ENCODE measurements around the gene ABCC8. TPM values are rescaled to one million over a fixed set of nuclear protein-coding genes. Genes with fewer than 3 reads are reported as not detected.
A peak's percentile ranks its signal among the peaks of the same experiment; 100 is the strongest.

ABCC8 gene
- total RNA-seq, 1 donor from 2014 or later = 3.7 TPM

DNA sequence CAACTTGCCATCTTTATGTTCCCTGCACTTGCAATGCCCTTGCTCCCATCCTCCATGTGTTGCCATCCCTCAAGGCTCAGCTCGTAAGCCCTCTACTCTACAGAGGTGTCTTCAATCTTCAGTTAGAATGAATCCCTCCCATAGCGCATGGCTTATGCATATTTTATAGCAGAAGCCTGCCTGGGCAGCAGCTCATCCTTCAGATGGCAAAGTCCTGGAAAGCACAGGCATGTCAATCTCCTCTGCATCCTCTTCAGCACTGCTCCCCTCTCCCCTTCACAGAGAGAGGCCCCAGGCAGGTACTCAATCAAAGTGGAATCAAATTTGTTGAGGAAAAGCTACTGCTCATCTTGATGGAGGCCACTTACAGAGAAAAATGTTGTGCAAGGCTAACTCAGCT, 31.1 kb upstream of the ABCC8 start:
- Histone ChIP-seq H3K27me3 (ENCODE audit: control insufficient read depth in 3 of 3, insufficient read depth in 3 of 3, low read length in 3 of 3) (peaks cover 0 to 3% (median 0%) of the 10 kb centered on the region in 3 donors), H3K4me3 (ENCODE audit: low read length in 3 of 3) (no peak overlapping the region), H3K27ac (ENCODE audit: low read depth, low read length) (peak overlapping the region; percentile 16), H3K9me3 (ENCODE audit: control insufficient read depth in 3 of 3, low read length in 3 of 3) (no peaks in the 10 kb centered on the region), H3K36me3 (ENCODE audit: control insufficient read depth in 3 of 3, insufficient read depth in 3 of 3, low read length in 3 of 3) (no peaks in the 10 kb centered on the region), H3K9ac (ENCODE audit: low read depth in 1 of 3, low read length in 3 of 3) (no peak overlapping the region), H3K4me1 (ENCODE audit: control insufficient read depth in 3 of 3, insufficient read depth in 3 of 3, low read length in 3 of 3) (peaks cover 25 to 34% (median 33%) of the 10 kb centered on the region in 3 donors)

DNA sequence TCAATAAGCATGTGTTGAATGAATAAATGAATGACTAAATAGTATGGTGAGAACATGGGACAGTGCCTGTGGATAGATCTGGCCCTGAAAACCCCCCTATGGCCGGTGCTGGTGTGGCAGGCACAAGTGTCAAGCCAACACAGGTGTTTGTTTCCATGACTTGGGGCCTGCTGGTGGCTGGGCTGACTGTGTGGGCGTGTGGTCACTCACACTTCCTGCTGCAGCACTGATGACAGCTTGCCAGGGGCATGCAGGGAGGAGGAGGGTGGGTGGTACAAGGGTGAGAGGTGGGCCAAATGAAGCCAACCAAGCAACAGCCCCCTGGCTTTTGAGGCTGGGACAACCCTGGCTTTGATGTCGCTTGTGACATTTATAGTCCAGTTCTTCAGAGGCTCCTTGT, 30.3 kb upstream of the ABCC8 start:
- H3K9ac ChIP-seq (ENCODE audit: low read depth in 1 of 3, low read length in 3 of 3) = no peak overlapping the region
- no peak overlapping the region for H3K27ac ChIP-seq (ENCODE audit: low read depth, low read length)
- no peaks in the 10 kb centered on the region for H3K9me3 ChIP-seq (ENCODE audit: control insufficient read depth in 3 of 3, low read length in 3 of 3)
- H3K27me3 ChIP-seq (ENCODE audit: control insufficient read depth in 3 of 3, insufficient read depth in 3 of 3, low read length in 3 of 3) = no peaks in the 10 kb centered on the region
- H3K4me1 ChIP-seq (ENCODE audit: control insufficient read depth in 3 of 3, insufficient read depth in 3 of 3, low read length in 3 of 3) = peaks cover 25 to 34% (median 33%) of the 10 kb centered on the region in 3 donors
- H3K36me3 ChIP-seq (ENCODE audit: control insufficient read depth in 3 of 3, insufficient read depth in 3 of 3, low read length in 3 of 3) = no peaks in the 10 kb centered on the region
- no peak overlapping the region for H3K4me3 ChIP-seq (ENCODE audit: low read length in 3 of 3)

DNA sequence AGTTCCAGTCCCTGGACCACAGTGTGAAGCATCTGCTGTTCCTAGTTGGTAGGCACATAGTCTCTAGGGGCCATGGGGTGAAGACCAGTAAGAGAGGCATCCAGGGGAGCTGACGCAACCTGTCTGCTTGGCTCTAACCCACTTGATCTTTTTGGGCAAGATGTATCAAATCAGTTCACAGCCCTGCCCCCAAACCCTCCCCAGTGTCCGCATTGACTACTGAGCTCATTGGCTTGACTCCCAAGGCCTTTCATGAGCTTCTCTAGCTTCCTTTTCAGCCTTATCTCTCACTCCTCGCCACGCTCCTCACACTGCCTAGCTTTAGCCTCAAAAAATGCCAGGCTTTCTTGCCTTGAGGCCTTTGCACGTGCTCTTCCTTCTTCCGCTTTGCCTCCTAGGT, 29.7 kb upstream of the ABCC8 start:
- Histone ChIP-seq H3K36me3 (ENCODE audit: control insufficient read depth in 3 of 3, insufficient read depth in 3 of 3, low read length in 3 of 3) (no peaks in the 10 kb centered on the region), H3K9ac (ENCODE audit: low read depth in 1 of 3, low read length in 3 of 3) (no peak overlapping the region), H3K4me3 (ENCODE audit: low read length in 3 of 3) (no peak overlapping the region), H3K27me3 (ENCODE audit: control insufficient read depth in 3 of 3, insufficient read depth in 3 of 3, low read length in 3 of 3) (no peaks in the 10 kb centered on the region), H3K27ac (ENCODE audit: low read depth, low read length) (no peak overlapping the region), H3K4me1 (ENCODE audit: control insufficient read depth in 3 of 3, insufficient read depth in 3 of 3, low read length in 3 of 3) (peaks cover 21 to 34% (median 31%) of the 10 kb centered on the region in 3 donors), H3K9me3 (ENCODE audit: control insufficient read depth in 3 of 3, low read length in 3 of 3) (no peaks in the 10 kb centered on the region)

DNA sequence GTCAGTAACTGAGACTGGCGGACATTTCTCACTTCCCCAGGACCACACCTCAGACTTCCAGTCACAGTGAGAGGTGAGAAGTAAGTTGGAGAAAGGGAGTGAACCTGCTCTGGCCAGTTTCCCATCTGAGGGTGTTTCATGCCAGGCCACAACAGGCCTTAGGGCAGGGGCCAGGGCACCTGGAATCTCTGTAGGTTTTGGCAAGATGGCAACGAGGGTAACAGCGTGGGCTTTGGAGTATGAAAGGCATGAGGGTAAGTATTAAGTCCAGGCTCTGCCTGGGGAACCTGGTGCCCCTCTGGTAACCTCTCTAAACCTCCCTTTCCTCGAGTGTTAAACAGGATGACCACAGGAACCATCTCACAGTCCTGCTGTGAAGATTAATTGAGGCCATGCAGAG, 28.5 kb upstream of the ABCC8 start:
- Histone ChIP-seq H3K4me3 (ENCODE audit: low read length in 3 of 3) (no peak overlapping the region), H3K36me3 (ENCODE audit: control insufficient read depth in 3 of 3, insufficient read depth in 3 of 3, low read length in 3 of 3) (no peaks in the 10 kb centered on the region), H3K4me1 (ENCODE audit: control insufficient read depth in 3 of 3, insufficient read depth in 3 of 3, low read length in 3 of 3) (peaks cover 21 to 34% (median 31%) of the 10 kb centered on the region in 3 donors), H3K27ac (ENCODE audit: low read depth, low read length) (peak overlapping the region; percentile 12), H3K9ac (ENCODE audit: low read depth in 1 of 3, low read length in 3 of 3) (peak overlapping the region in 1 of 3 donors; percentile 54), H3K9me3 (ENCODE audit: control insufficient read depth in 3 of 3, low read length in 3 of 3) (no peaks in the 10 kb centered on the region), H3K27me3 (ENCODE audit: control insufficient read depth in 3 of 3, insufficient read depth in 3 of 3, low read length in 3 of 3) (peaks cover 0 to 2% (median 0%) of the 10 kb centered on the region in 3 donors)

DNA sequence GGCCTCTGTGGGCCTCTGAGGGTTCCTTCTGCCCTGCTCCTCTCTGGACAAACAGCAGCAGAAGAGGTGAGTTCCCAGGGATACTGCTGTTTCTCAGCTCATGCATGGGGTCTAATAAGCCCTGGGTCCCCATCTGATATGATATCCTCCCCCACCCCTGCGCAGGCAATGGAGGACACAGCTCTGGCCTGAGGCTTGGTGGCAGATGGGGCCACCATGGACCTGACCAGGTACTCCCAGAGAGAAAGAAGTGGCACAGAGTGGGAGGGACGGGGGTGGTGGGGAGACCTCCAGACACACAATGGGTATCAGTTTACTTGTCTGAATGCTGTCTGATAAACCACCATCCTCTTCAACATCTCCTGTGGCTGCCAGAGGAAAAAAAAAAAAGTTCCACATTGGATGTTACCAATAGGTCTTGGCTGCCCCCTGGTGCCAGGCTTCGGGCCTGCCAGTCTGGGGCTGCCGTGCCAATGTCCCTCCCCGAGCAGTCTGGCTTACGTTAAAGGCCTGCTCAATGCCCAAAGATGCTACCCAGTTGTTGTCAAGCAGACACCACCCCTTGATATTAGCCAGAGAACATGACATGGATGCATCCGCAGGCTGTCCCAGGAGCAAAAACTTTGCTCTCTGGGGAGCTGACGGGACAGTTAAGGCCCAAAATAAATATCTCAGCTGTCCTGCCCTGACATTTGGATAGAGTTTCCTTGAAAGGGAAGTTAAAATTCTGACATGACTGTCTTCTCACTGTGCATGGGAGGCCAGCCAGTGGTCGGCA, 27.9 kb upstream of the ABCC8 start:
- no peaks in the 10 kb centered on the region for H3K36me3 ChIP-seq (ENCODE audit: control insufficient read depth in 3 of 3, insufficient read depth in 3 of 3, low read length in 3 of 3)
- peak overlapping the region; percentile 12 for H3K27ac ChIP-seq (ENCODE audit: low read depth, low read length)
- peaks cover 0 to 3% (median 2%) of the 10 kb centered on the region in 3 donors for H3K27me3 ChIP-seq (ENCODE audit: control insufficient read depth in 3 of 3, insufficient read depth in 3 of 3, low read length in 3 of 3)
- no peak overlapping the region for H3K4me3 ChIP-seq (ENCODE audit: low read length in 3 of 3)
- no peaks in the 10 kb centered on the region for H3K9me3 ChIP-seq (ENCODE audit: control insufficient read depth in 3 of 3, low read length in 3 of 3)
- H3K9ac ChIP-seq (ENCODE audit: low read depth in 1 of 3, low read length in 3 of 3) = peak overlapping the region in 1 of 3 donors; percentile 54
- peaks cover 21 to 34% (median 31%) of the 10 kb centered on the region in 3 donors for H3K4me1 ChIP-seq (ENCODE audit: control insufficient read depth in 3 of 3, insufficient read depth in 3 of 3, low read length in 3 of 3)

DNA sequence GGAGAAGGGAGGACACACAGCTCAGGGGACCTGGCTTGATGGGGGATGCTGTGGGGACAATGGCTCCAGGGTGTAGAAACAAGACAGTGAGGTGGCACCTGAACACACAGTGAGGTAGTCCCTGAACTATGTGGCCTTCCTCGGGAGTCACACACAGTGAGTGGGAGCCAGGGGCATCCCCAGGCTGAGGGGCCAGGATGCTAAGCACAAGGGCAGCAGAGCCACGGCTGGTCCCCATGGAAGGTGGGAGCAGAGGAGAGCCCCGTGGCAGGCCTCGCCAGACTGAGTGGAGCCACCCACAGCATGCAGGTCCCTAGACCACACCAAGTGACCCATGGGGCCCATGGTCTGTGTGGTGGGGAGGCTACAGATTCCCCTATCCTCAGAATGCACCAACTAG, 26.0 kb upstream of the ABCC8 start:
- Histone ChIP-seq H3K9ac (ENCODE audit: low read depth in 1 of 3, low read length in 3 of 3) (no peak overlapping the region), H3K9me3 (ENCODE audit: control insufficient read depth in 3 of 3, low read length in 3 of 3) (no peaks in the 10 kb centered on the region), H3K4me3 (ENCODE audit: low read length in 3 of 3) (no peak overlapping the region), H3K27ac (ENCODE audit: low read depth, low read length) (no peak overlapping the region), H3K4me1 (ENCODE audit: control insufficient read depth in 3 of 3, insufficient read depth in 3 of 3, low read length in 3 of 3) (peaks cover 17 to 22% (median 18%) of the 10 kb centered on the region in 3 donors), H3K27me3 (ENCODE audit: control insufficient read depth in 3 of 3, insufficient read depth in 3 of 3, low read length in 3 of 3) (peaks cover 0 to 3% (median 2%) of the 10 kb centered on the region in 3 donors), H3K36me3 (ENCODE audit: control insufficient read depth in 3 of 3, insufficient read depth in 3 of 3, low read length in 3 of 3) (no peaks in the 10 kb centered on the region)

DNA sequence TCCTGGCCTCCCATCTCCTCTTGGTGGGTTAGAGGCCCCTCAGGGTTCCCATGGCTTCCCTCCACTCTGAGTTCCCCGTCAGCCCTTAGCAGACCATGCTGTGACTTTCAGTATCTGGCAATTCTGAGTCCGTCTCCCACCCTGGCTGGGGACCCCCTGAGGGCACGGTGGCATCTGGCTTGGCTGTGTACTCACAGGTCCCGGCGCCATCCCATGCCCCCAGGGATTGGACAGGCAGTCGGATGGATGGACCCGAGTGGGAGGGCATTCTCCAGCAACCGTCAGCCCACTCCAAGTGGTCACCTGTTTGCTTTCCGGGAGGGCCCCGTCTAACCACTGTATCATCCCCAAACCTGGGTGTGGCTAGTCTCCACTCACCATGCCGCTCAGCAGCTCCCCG, 24.0 kb upstream of the ABCC8 start:
- no peak overlapping the region for H3K27ac ChIP-seq (ENCODE audit: low read depth, low read length)
- no peak overlapping the region for H3K9ac ChIP-seq (ENCODE audit: low read depth in 1 of 3, low read length in 3 of 3)
- H3K9me3 ChIP-seq (ENCODE audit: control insufficient read depth in 3 of 3, low read length in 3 of 3) = no peaks in the 10 kb centered on the region
- H3K4me3 ChIP-seq (ENCODE audit: low read length in 3 of 3) = no peak overlapping the region
- H3K4me1 ChIP-seq (ENCODE audit: control insufficient read depth in 3 of 3, insufficient read depth in 3 of 3, low read length in 3 of 3) = peaks cover 14 to 19% (median 17%) of the 10 kb centered on the region in 3 donors
- peaks cover 0 to 3% (median 2%) of the 10 kb centered on the region in 3 donors for H3K27me3 ChIP-seq (ENCODE audit: control insufficient read depth in 3 of 3, insufficient read depth in 3 of 3, low read length in 3 of 3)
- H3K36me3 ChIP-seq (ENCODE audit: control insufficient read depth in 3 of 3, insufficient read depth in 3 of 3, low read length in 3 of 3) = no peaks in the 10 kb centered on the region

DNA sequence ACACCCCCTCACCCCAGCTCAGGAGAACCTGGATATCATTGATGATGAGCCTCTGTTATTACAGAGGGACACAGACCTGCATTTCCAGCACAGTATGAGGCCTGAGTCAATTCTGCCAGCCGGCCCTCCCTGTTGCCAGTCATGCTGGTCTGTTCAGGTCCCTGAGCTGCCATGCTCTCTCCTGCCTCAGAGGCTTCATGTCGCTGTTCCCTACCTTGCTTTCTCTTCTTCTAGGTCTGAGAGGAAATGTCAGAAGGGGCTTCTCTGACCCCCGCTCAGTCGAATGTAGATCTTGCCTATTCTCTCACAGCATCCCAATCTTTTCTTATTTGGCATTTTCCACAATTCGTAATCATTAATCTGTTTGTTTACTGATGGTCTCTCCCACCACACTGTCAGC, 21.8 kb upstream of the ABCC8 start:
- H3K9me3 ChIP-seq (ENCODE audit: control insufficient read depth in 3 of 3, low read length in 3 of 3) = no peaks in the 10 kb centered on the region
- peaks cover 0 to 2% (median 0%) of the 10 kb centered on the region in 3 donors for H3K4me1 ChIP-seq (ENCODE audit: control insufficient read depth in 3 of 3, insufficient read depth in 3 of 3, low read length in 3 of 3)
- H3K36me3 ChIP-seq (ENCODE audit: control insufficient read depth in 3 of 3, insufficient read depth in 3 of 3, low read length in 3 of 3) = no peaks in the 10 kb centered on the region
- no peak overlapping the region for H3K4me3 ChIP-seq (ENCODE audit: low read length in 3 of 3)
- no peak overlapping the region for H3K9ac ChIP-seq (ENCODE audit: low read depth in 1 of 3, low read length in 3 of 3)
- H3K27me3 ChIP-seq (ENCODE audit: control insufficient read depth in 3 of 3, insufficient read depth in 3 of 3, low read length in 3 of 3) = peaks cover 0 to 7% (median 2%) of the 10 kb centered on the region in 3 donors
- H3K27ac ChIP-seq (ENCODE audit: low read depth, low read length) = no peak overlapping the region

DNA sequence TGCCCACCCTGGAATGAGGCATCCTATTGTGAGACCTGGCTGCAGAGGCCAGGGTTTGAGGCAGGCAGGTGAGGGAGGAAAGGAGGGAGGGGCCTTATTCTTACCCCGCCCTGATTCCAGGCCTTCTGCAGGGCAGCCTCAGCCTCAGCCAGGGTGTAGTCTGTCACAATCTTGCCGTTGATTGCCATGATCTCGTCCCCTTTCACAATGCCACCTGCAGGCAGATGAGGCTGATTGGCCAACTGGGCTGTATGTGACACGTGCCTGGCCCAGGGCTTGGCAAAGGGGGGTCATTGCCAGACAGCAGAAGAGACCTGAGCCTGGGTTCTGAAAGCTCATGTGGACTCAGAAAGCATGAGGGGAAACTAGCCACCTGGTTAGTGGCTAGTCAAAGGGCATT, 21.4 kb upstream of the ABCC8 start:
- no peak overlapping the region for H3K4me3 ChIP-seq (ENCODE audit: low read length in 3 of 3)
- peaks cover 0 to 7% (median 2%) of the 10 kb centered on the region in 3 donors for H3K27me3 ChIP-seq (ENCODE audit: control insufficient read depth in 3 of 3, insufficient read depth in 3 of 3, low read length in 3 of 3)
- no peak overlapping the region for H3K27ac ChIP-seq (ENCODE audit: low read depth, low read length)

DNA sequence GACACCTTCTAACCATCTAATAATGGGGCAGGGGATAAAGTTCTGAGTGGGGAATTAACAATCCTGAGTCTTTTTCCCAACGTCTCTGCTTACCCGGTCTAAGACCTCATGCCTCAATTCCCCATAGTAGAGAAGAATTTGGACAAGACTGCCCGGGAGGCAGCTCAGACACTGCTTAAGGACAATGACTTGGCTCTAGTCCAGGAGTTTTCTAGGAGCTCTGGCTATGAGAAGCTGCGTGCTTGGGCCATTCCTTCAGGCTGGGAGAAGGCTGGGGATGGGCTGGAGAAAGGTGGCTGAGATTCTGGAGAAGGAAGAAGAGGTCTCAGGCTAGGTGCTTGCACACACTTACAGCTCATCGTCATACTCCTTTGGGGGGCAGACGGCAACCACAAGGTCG, 19.8 kb upstream of the ABCC8 start:
- H3K4me1 ChIP-seq (ENCODE audit: control insufficient read depth in 3 of 3, insufficient read depth in 3 of 3, low read length in 3 of 3) = peaks cover 0 to 4% (median 0%) of the 10 kb centered on the region in 3 donors
- H3K27ac ChIP-seq (ENCODE audit: low read depth, low read length) = no peak overlapping the region
- no peak overlapping the region for H3K4me3 ChIP-seq (ENCODE audit: low read length in 3 of 3)
- H3K27me3 ChIP-seq (ENCODE audit: control insufficient read depth in 3 of 3, insufficient read depth in 3 of 3, low read length in 3 of 3) = peaks cover 0 to 13% (median 2%) of the 10 kb centered on the region in 3 donors
- H3K9ac ChIP-seq (ENCODE audit: low read depth in 1 of 3, low read length in 3 of 3) = no peak overlapping the region
- H3K9me3 ChIP-seq (ENCODE audit: control insufficient read depth in 3 of 3, low read length in 3 of 3) = no peaks in the 10 kb centered on the region
- no peaks in the 10 kb centered on the region for H3K36me3 ChIP-seq (ENCODE audit: control insufficient read depth in 3 of 3, insufficient read depth in 3 of 3, low read length in 3 of 3)

More for the DNA sequence above, 21.4 kb upstream of the ABCC8 start:
- H3K4me1 ChIP-seq (ENCODE audit: control insufficient read depth in 3 of 3, insufficient read depth in 3 of 3, low read length in 3 of 3) = peaks cover 0 to 2% (median 0%) of the 10 kb centered on the region in 3 donors
- no peak overlapping the region for H3K9ac ChIP-seq (ENCODE audit: low read depth in 1 of 3, low read length in 3 of 3)
- H3K36me3 ChIP-seq (ENCODE audit: control insufficient read depth in 3 of 3, insufficient read depth in 3 of 3, low read length in 3 of 3) = no peaks in the 10 kb centered on the region
- no peaks in the 10 kb centered on the region for H3K9me3 ChIP-seq (ENCODE audit: control insufficient read depth in 3 of 3, low read length in 3 of 3)
